Osteocyte (in vitro differentiated cells): ENCODE data around the gene SVBP. TPM values are rescaled to one million over a fixed set of nuclear protein-coding genes. Genes with fewer than 3 reads are reported as not detected.

ENCODE experiments used
- DNase-seq: peaks from one replicate; pipeline ENCODE4 v3.0.0; 2021; ENCODE audit warnings: mixed read lengths; ENCODE audit not compliant: unreplicated experiment; ENCODE audit errors: extremely low spot score
- H3K27ac Mint-ChIP-seq: one replicate; pipeline ENCODE4 v1.8.0; 2021; ENCODE audit warnings: mild to moderate bottlenecking, mixed read lengths; ENCODE audit not compliant: unreplicated experiment
- H3K27me3 Mint-ChIP-seq: one replicate; pipeline ENCODE4 v1.8.0; 2021; ENCODE audit warnings: mixed read lengths; ENCODE audit not compliant: unreplicated experiment
- H3K36me3 Mint-ChIP-seq: one replicate; pipeline ENCODE4 v1.8.0; 2021; ENCODE audit warnings: mixed read lengths; ENCODE audit not compliant: unreplicated experiment
- H3K4me1 Mint-ChIP-seq: one replicate; pipeline ENCODE4 v1.8.0; 2021; ENCODE audit warnings: mixed read lengths; ENCODE audit not compliant: unreplicated experiment
- H3K4me3 Mint-ChIP-seq: one replicate; pipeline ENCODE4 v1.8.0; 2021; ENCODE audit warnings: mild to moderate bottlenecking, moderate library complexity, mixed read lengths; ENCODE audit not compliant: unreplicated experiment
- H3K9me3 Mint-ChIP-seq: one replicate; pipeline ENCODE4 v1.8.0; 2021; ENCODE audit warnings: mixed read lengths; ENCODE audit not compliant: unreplicated experiment
- CTCF ChIP-seq: fragments of 200-600 bp; sonication (generic); IDR thresholded peaks from 2 replicates; pipeline ENCODE4 v1.5.0; 2021; ENCODE audit warnings: antibody characterized with exemption, mild to moderate bottlenecking, moderate library complexity
- total RNA-seq: library from RNA; stranded (reverse); gene quantifications from 2 replicates; pipeline ENCODE4 v1.2.1, GENCODE V29; 2021

SVBP gene
- total RNA-seq, 1 donor from 2014 or later: 36.8 TPM

- no peak for DNase-seq
- Mint-ChIP-seq H3K27ac (no peak overlapping the region), H3K4me1 (no peaks in the 10 kb centered on the region), H3K36me3 (peaks cover 34% of the 10 kb centered on the region), H3K27me3 (no peaks in the 10 kb centered on the region), H3K4me3 (no peak overlapping the region), H3K9me3 (no peaks in the 10 kb centered on the region)
- TF ChIP-seq CTCF: no peak
Observed at GRCh38 chr1:42780176-42780575, 37.0 kb downstream of the SVBP start.

GRCh38 chr1:42779725-42780124, 37.5 kb downstream of the SVBP start:
- DNase-seq: no peak
- no peaks in the 10 kb centered on the region for H3K9me3 Mint-ChIP-seq
- H3K4me1 Mint-ChIP-seq: no peaks in the 10 kb centered on the region
- no peak overlapping the region for H3K4me3 Mint-ChIP-seq
- H3K27me3 Mint-ChIP-seq: no peaks in the 10 kb centered on the region
- H3K36me3 Mint-ChIP-seq: peaks cover 38% of the 10 kb centered on the region
- no peak overlapping the region for H3K27ac Mint-ChIP-seq
- no peak for TF ChIP-seq CTCF

GRCh38 chr1:42777852-42778251, 39.3 kb downstream of the SVBP start:
- peak; percentile 63 for TF ChIP-seq CTCF
- Mint-ChIP-seq H3K4me1 (no peaks in the 10 kb centered on the region), H3K36me3 (peaks cover 41% of the 10 kb centered on the region), H3K9me3 (no peaks in the 10 kb centered on the region), H3K27ac (no peak overlapping the region), H3K4me3 (no peak overlapping the region), H3K27me3 (no peaks in the 10 kb centered on the region)
- DNase-seq: no peak

GRCh38 chr1:42776502-42776901, 40.7 kb downstream of the SVBP start:
- peaks cover 35% of the 10 kb centered on the region for H3K36me3 Mint-ChIP-seq
- peaks cover 5% of the 10 kb centered on the region for H3K4me1 Mint-ChIP-seq

GRCh38 chr1:42774928-42775526, 42.2 kb downstream of the SVBP start:
- DNase-seq: no peak
- Mint-ChIP-seq H3K9me3 (no peaks in the 10 kb centered on the region), H3K36me3 (peaks cover 41% of the 10 kb centered on the region), H3K27ac (no peak overlapping the region), H3K4me1 (peaks cover 9% of the 10 kb centered on the region), H3K27me3 (no peaks in the 10 kb centered on the region), H3K4me3 (no peak overlapping the region)
- no peak for TF ChIP-seq CTCF

More at GRCh38 chr1:42776502-42776901, 40.7 kb downstream of the SVBP start:
- Mint-ChIP-seq H3K27ac (no peak overlapping the region), H3K27me3 (no peaks in the 10 kb centered on the region), H3K4me3 (no peak overlapping the region), H3K9me3 (no peaks in the 10 kb centered on the region)
- no peak for DNase-seq
- TF ChIP-seq CTCF: no peak
